SK-N-SH (cell line): ENCODE measurements around the gene OR4K2. TPM values are rescaled to one million over a fixed set of nuclear protein-coding genes. Genes with fewer than 3 reads are reported as not detected.
A peak's percentile ranks its signal among the peaks of the same experiment; 100 is the strongest.

ENCODE experiments used
- CTCF ChIA-PET: fragments of 300-600, 350-600 bp; formaldehyde crosslinking; extraction: SDS; loops from one replicate; lab custom pipeline; 2021; lab: Yijun Ruan, JAX
- POLR2A ChIA-PET: fragments of 350-600 bp; sonication (Branson Sonifier 250); formaldehyde crosslinking; extraction: SDS; loops from one replicate; lab custom pipeline; 2020; ENCODE audit warnings: antibody characterized with exemption, inconsistent platforms; lab: Yijun Ruan, JAX
- DNase-seq: peaks from one replicate; pipeline ENCODE4 v3.0.0; 2012
- H2AFZ ChIP-seq: fragments of 200-600 bp; sonication (generic); 2 replicates; pipeline ENCODE4 v1.8.1; 2016; ENCODE audit warnings: antibody characterized with exemption, mild to moderate bottlenecking, low read depth
- H3F3A ChIP-seq: fragments of 200-600 bp; sonication (generic); replicated peaks from 2 replicates; pipeline ENCODE3; 2016; ENCODE audit warnings: antibody characterized with exemption, mild to moderate bottlenecking; ENCODE audit not compliant: insufficient read depth
- H3K27ac ChIP-seq, 2 experiments: fragments of 200-500 bp in 1 of 2; fragments of 200-600 bp in 1 of 2; sonication (Bioruptor generic) in 1 of 2; sonication (generic), shearing (Covaris generic) in 1 of 2; 2 replicates each; pipeline versions ENCODE4 v1.5.1 to v1.6.1; 2014 to 2016; ENCODE audit warnings: low read depth in 2 of 2, inconsistent platforms in 1 of 2, low read length in 1 of 2, mild to moderate bottlenecking in 1 of 2, mixed read lengths in 1 of 2
- H3K27me3 ChIP-seq: fragments of 200-600 bp; sonication (generic), shearing (Covaris generic); 2 replicates; pipeline ENCODE4 v1.6.1; 2016; ENCODE audit warnings: mixed run types; ENCODE audit not compliant: insufficient read depth
- H3K36me3 ChIP-seq, 2 experiments: fragments of 200-500 bp in 1 of 2; fragments of 200-600 bp in 1 of 2; sonication (Bioruptor generic) in 1 of 2; sonication (generic) in 1 of 2; replicated peaks in 1 of 2; 2 replicates each; pipeline versions ENCODE3 to v1.5.1; 2014 to 2016; ENCODE audit warnings: low read length in 1 of 2, mild to moderate bottlenecking in 1 of 2; ENCODE audit not compliant: insufficient read depth in 2 of 2, control insufficient read depth in 1 of 2
- H3K4me1 ChIP-seq, 2 experiments: fragments of 200-500 bp in 1 of 2; fragments of 200-600 bp in 1 of 2; sonication (Bioruptor generic) in 1 of 2; sonication (generic), shearing (Covaris generic) in 1 of 2; 2 replicates each; pipeline versions ENCODE4 v1.5.1 to v1.6.1; 2014 to 2016; ENCODE audit warnings: low read depth in 1 of 2, low read length in 1 of 2, mixed run types in 1 of 2; ENCODE audit not compliant: insufficient read depth in 2 of 2, control insufficient read depth in 1 of 2
- H3K4me2 ChIP-seq: fragments of 200-600 bp; sonication (generic), shearing (Covaris generic); 2 replicates; pipeline ENCODE4 v1.6.1; 2017; ENCODE audit warnings: mixed run types
- H3K4me3 ChIP-seq, 2 experiments: fragments of 200-500 bp in 1 of 2; fragments of 200-600 bp in 1 of 2; sonication (Bioruptor generic) in 1 of 2; sonication (generic), shearing (Covaris generic) in 1 of 2; 2 replicates each; pipeline versions ENCODE4 v1.5.1 to v1.8.1; 2014 to 2016; ENCODE audit warnings: low read depth in 2 of 2, inconsistent platforms in 1 of 2, low read length in 1 of 2, mild to moderate bottlenecking in 1 of 2, mixed read lengths in 1 of 2, moderate library complexity in 1 of 2
- H3K79me2 ChIP-seq: fragments of 200-600 bp; sonication (generic); 2 replicates; pipeline ENCODE4 v1.8.1; 2017; ENCODE audit warnings: mild to moderate bottlenecking; ENCODE audit not compliant: insufficient read depth
- H3K9ac ChIP-seq: fragments of 200-600 bp; sonication (generic); 2 replicates; pipeline ENCODE4 v1.6.1; 2017; ENCODE audit warnings: mixed run types
- H3K9me2 ChIP-seq: fragments of 200-600 bp; sonication (generic); 2 replicates; pipeline ENCODE4 v1.6.1; 2017; ENCODE audit warnings: mixed run types
- H3K9me3 ChIP-seq: fragments of 200-600 bp; sonication (generic); 2 replicates; pipeline ENCODE4 v1.6.1; 2017; ENCODE audit warnings: mixed run types, mild to moderate bottlenecking, moderate library complexity
- H4K20me1 ChIP-seq: fragments of 200-600 bp; sonication (generic); 2 replicates; pipeline ENCODE4 v1.6.1; 2017; ENCODE audit warnings: mild to moderate bottlenecking, mixed run types; ENCODE audit not compliant: insufficient read depth
- CTCF ChIP-seq: fragments of 200-600 bp; sonication (generic); IDR thresholded peaks from 2 replicates; pipeline ENCODE4 v1.6.1; 2017; ENCODE audit warnings: antibody characterized with exemption, mild to moderate bottlenecking, moderate library complexity
- EP300 ChIP-seq, 2 experiments: IDR thresholded peaks; 2 replicates each; pipeline versions ENCODE4 v1.4.0 to v1.6.1; 2012; ENCODE audit warnings: borderline replicate concordance in 1 of 2, low read depth in 1 of 2, low read length in 1 of 2
- EZH2phosphoT487 ChIP-seq: fragments of 200-600 bp; sonication (generic); IDR thresholded peaks from 2 replicates; pipeline ENCODE4 v1.6.1; 2017; ENCODE audit warnings: low read depth, mixed run types, mild to moderate bottlenecking, antibody characterized with exemption, moderate library complexity, borderline replicate concordance
- FOXJ3 ChIP-seq: sonication (generic); formaldehyde crosslinking; IDR thresholded peaks from 2 replicates; pipeline ENCODE4 v1.5.1; 2020; ENCODE audit warnings: mild to moderate bottlenecking, missing genetic modification reagents
- GABPA ChIP-seq: IDR thresholded peaks from 2 replicates; pipeline ENCODE4 v1.4.0; 2012; ENCODE audit warnings: low read depth, mild to moderate bottlenecking
- GATA2 ChIP-seq: sonication (generic); formaldehyde crosslinking; IDR thresholded peaks from 2 replicates; pipeline ENCODE4 v1.5.0; 2020; ENCODE audit warnings: mild to moderate bottlenecking, missing genetic modification reagents
- MXI1 ChIP-seq: IDR thresholded peaks from 2 replicates; pipeline ENCODE4 v1.6.1; 2012; ENCODE audit warnings: mild to moderate bottlenecking, low read depth, low read length, improper control_type of control experiment
- NFIC ChIP-seq: IDR thresholded peaks from 2 replicates; pipeline ENCODE4 v1.4.0; 2012; ENCODE audit warnings: borderline replicate concordance
- POLR2AphosphoS5 ChIP-seq: IDR thresholded peaks from 2 replicates; pipeline ENCODE4 v1.6.1; 2012; ENCODE audit warnings: low read depth, low read length
- RAD21 ChIP-seq: IDR thresholded peaks from 2 replicates; pipeline ENCODE4 v1.6.1; 2012; ENCODE audit warnings: mild to moderate bottlenecking, low read length
- RCOR1 ChIP-seq: fragments of 150-350 bp; IDR thresholded peaks from 2 replicates; pipeline ENCODE4 v1.6.1; 2017; ENCODE audit warnings: antibody characterized with exemption, low read length
- RFX5 ChIP-seq: IDR thresholded peaks from 2 replicates; pipeline ENCODE4 v1.6.1; 2012; ENCODE audit warnings: mild to moderate bottlenecking, improper control_type of control experiment, low read length
- RXRA ChIP-seq: IDR thresholded peaks from 2 replicates; pipeline ENCODE4 v1.4.0; 2012; ENCODE audit warnings: low read depth, mild to moderate bottlenecking, borderline replicate concordance
- SMC3 ChIP-seq: IDR thresholded peaks from 2 replicates; pipeline ENCODE4 v1.6.1; 2012; ENCODE audit warnings: low read depth, low read length, improper control_type of control experiment
- TCF12 ChIP-seq: IDR thresholded peaks from 2 replicates; pipeline ENCODE4 v1.4.0; 2012
- TEAD4 ChIP-seq: IDR thresholded peaks from 2 replicates; pipeline ENCODE4 v1.4.0; 2012; ENCODE audit warnings: mild to moderate bottlenecking, borderline replicate concordance; ENCODE audit not compliant: insufficient read depth
- YY1 ChIP-seq: IDR thresholded peaks from 2 replicates; pipeline ENCODE4 v1.4.0; 2012; ENCODE audit warnings: low read depth, mild to moderate bottlenecking
- WGBS: methylation state at CpG from one replicate; pipeline ENCODE4 v1.1.6; 2017; ENCODE audit warnings: low lambda C conversion rate; 5-methylcytosine and 5-hydroxymethylcytosine counted together
- polyA plus RNA-seq, 3 experiments: library from polyadenylated mRNA; depleted of rRNA; stranded (reverse); fragments of >200 nt; gene quantifications; 2 replicates each; pipeline ENCODE4 v1.2.3, GENCODE V29; 2012
- TF ChIP-seq, protein P1 (sequence below): IDR thresholded peaks from 2 replicates; pipeline ENCODE4 v1.4.0; 2012; ENCODE audit warnings: low read depth, borderline replicate concordance

OR4K2 gene
- polyA plus RNA-seq, 1 of the 3 experiments (the other 2 are of a cell fraction), result not detected

GRCh38 chr14:19873178-19873577 lies 1.8 kb upstream of the OR4K2 start:
- Histone ChIP-seq H3K9me2 (no peaks in the 10 kb centered on the region), H4K20me1 (no peaks in the 10 kb centered on the region), H3F3A (no peaks in the 10 kb centered on the region), H2AFZ (no peak overlapping the region), H3K9me3 (no peaks in the 10 kb centered on the region; the same call in 1 of the 2 replicates), H3K4me3 (no peak overlapping the region), H3K27me3 (peaks cover 13% of the 10 kb centered on the region; the same call in 1 of the 2 replicates), H3K4me2 (no peak overlapping the region), H3K4me1 (no peaks in the 10 kb centered on the region)
- DNase-seq, result no peak
- CTCF ChIA-PET, result no interaction called here
- POLR2A ChIA-PET, result no interaction called here
- WGBS, result 3% methylated on average over 6 of the region's 6 CpGs
- TF ChIP-seq RCOR1 (no peak), RXRA (no peak), GATA2 (CRISPR knock-in tag) (no peak), YY1 (no peak), NFIC (no peak), SMC3 (no peak), FOXJ3 (no peak), GABPA (no peak), TEAD4 (no peak), RFX5 (no peak), EP300 (IDR thresholded peaks at IDR 0.05; ENCODE audit: borderline replicate concordance in 1 of 2, low read depth in 1 of 2, low read length in 1 of 2) (no peak)
- TF ChIP-seq, all 33 proteins: peak for 0
- H3K9ac ChIP-seq, result no peak overlapping the region
- no peaks in the 10 kb centered on the region for H3K79me2 ChIP-seq
- H3K36me3 ChIP-seq, result no peaks in the 10 kb centered on the region
- no peak overlapping the region for H3K27ac ChIP-seq

- Histone ChIP-seq H3K36me3 (no peaks in the 10 kb centered on the region), H3K4me1 (no peaks in the 10 kb centered on the region), H3K9ac (no peak overlapping the region), H3F3A (no peaks in the 10 kb centered on the region), H3K9me2 (no peaks in the 10 kb centered on the region), H2AFZ (no peak overlapping the region), H3K79me2 (no peaks in the 10 kb centered on the region), H3K9me3 (no peaks in the 10 kb centered on the region; the same call in 1 of the 2 replicates), H3K27me3 (peaks cover 14% of the 10 kb centered on the region; the same call in 1 of the 2 replicates), H3K4me3 (no peak overlapping the region), H3K4me2 (no peak overlapping the region), H3K27ac (no peak overlapping the region), H4K20me1 (no peaks in the 10 kb centered on the region)
- TF ChIP-seq, protein P1, sequence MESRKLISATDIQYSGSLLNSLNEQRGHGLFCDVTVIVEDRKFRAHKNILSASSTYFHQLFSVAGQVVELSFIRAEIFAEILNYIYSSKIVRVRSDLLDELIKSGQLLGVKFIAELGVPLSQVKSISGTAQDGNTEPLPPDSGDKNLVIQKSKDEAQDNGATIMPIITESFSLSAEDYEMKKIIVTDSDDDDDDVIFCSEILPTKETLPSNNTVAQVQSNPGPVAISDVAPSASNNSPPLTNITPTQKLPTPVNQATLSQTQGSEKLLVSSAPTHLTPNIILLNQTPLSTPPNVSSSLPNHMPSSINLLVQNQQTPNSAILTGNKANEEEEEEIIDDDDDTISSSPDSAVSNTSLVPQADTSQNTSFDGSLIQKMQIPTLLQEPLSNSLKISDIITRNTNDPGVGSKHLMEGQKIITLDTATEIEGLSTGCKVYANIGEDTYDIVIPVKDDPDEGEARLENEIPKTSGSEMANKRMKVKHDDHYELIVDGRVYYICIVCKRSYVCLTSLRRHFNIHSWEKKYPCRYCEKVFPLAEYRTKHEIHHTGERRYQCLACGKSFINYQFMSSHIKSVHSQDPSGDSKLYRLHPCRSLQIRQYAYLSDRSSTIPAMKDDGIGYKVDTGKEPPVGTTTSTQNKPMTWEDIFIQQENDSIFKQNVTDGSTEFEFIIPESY, result no peak
- TF ChIP-seq POLR2AphosphoS5 (no peak), EP300 (IDR thresholded peaks at IDR 0.05; ENCODE audit: borderline replicate concordance in 1 of 2, low read depth in 1 of 2, low read length in 1 of 2) (no peak), GABPA (no peak), TCF12 (no peak), FOXJ3 (no peak), CTCF (peak; percentile 87), GATA2 (CRISPR knock-in tag) (no peak), EZH2phosphoT487 (no peak), MXI1 (no peak), RAD21 (peak; percentile 43), SMC3 (no peak), RFX5 (no peak)
- ChIA-PET POLR2A (no interaction called here), CTCF (interaction anchor here (0.7 to 1.5 kb wide), 8 partner anchors 8 to 106 kb away, joined by 3 to 10 read pairs (median 3); no protein-coding TSS in a partner anchor)
- DNase-seq, result peak; percentile 19
These were observed 3.2 kb downstream of the OR4K2 start for GRCh38 chr14:19878029-19878642.
